K562 (cell line): ENCODE data around the gene PPFIA3. TPM values are rescaled to one million over a fixed set of nuclear protein-coding genes. Genes with fewer than 3 reads are reported as not detected.

ENCODE experiments used
- BACH1 ChIP-seq: fragments of 200-800 bp; sonication (Bioruptor generic); IDR thresholded peaks from 2 replicates; pipeline ENCODE4 v1.6.1; 2016; ENCODE audit warnings: missing genetic modification characterization, missing compliant biosample characterization
- BRCA1 ChIP-seq, 2 experiments: fragments of 450-650 bp in 1 of 2; sonication (generic) in 1 of 2; formaldehyde crosslinking in 1 of 2; IDR thresholded peaks; 2 replicates each; pipeline versions ENCODE4 v1.5.0 to v1.6.1; 2017 to 2020; ENCODE audit warnings: mild to moderate bottlenecking in 1 of 2, missing genetic modification reagents in 1 of 2
- C11orf30 ChIP-seq: fragments of 450-650 bp; IDR thresholded peaks from 2 replicates; pipeline ENCODE4 v1.6.1; 2016; ENCODE audit warnings: low read depth, mild to moderate bottlenecking
- CAMTA2 ChIP-seq: fragments of 250-450 bp; sonication (Bioruptor Pico); conservative IDR thresholded peaks from 2 replicates; pipeline ENCODE4 v1.5.1; 2022
- CC2D1A ChIP-seq: fragments of 450-650 bp; IDR thresholded peaks from 2 replicates; pipeline ENCODE4 v1.6.1; 2017; ENCODE audit warnings: mild to moderate bottlenecking
- CREB3L1 ChIP-seq: fragments of 450-650 bp; IDR thresholded peaks from 2 replicates; pipeline ENCODE4 v1.6.1; 2014; ENCODE audit warnings: low read depth, mild to moderate bottlenecking, moderate library complexity, borderline replicate concordance
- CSDE1 ChIP-seq, 2 experiments: fragments of 450-650 bp; IDR thresholded peaks; 2 replicates each; pipeline ENCODE4 v1.6.1; 2016; ENCODE audit warnings: mild to moderate bottlenecking in 1 of 2
- DEAF1 ChIP-seq: fragments of 450-650 bp; formaldehyde crosslinking; IDR thresholded peaks from 2 replicates; pipeline ENCODE4 v1.4.0; 2020; ENCODE audit warnings: mild to moderate bottlenecking, moderate library complexity
- DPF2 ChIP-seq: fragments of 450-650 bp; IDR thresholded peaks from 2 replicates; pipeline ENCODE4 v1.6.1; 2016
- EGR1 ChIP-seq: fragments of 450-650 bp; conservative IDR thresholded peaks from 2 replicates; pipeline ENCODE4 v1.6.1; 2017; ENCODE audit warnings: mild to moderate bottlenecking
- ELF2 ChIP-seq: fragments of 250-450 bp; sonication (Bioruptor Pico); IDR thresholded peaks from 2 replicates; pipeline ENCODE4 v1.5.0; 2021; ENCODE audit warnings: mild to moderate bottlenecking
- HDGF ChIP-seq: fragments of 450-650 bp; IDR thresholded peaks from 2 replicates; pipeline ENCODE4 v1.6.1; 2016
- HNRNPL ChIP-seq: fragments of 200-400 bp; formaldehyde crosslinking; IDR thresholded peaks from 2 replicates; pipeline ENCODE4 v1.6.1; 2017; ENCODE audit warnings: low read depth, mild to moderate bottlenecking, low read length
- MCM5 ChIP-seq: fragments of 450-650 bp; IDR thresholded peaks from 2 replicates; pipeline ENCODE4 v1.6.1; 2016; ENCODE audit warnings: low read depth
- NBN ChIP-seq: fragments of 450-650 bp; IDR thresholded peaks from 2 replicates; pipeline ENCODE4 v1.6.1; 2016; ENCODE audit warnings: low read depth, mild to moderate bottlenecking
- NR3C1 ChIP-seq: sonication (generic); formaldehyde crosslinking; IDR thresholded peaks from 2 replicates; pipeline ENCODE4 v1.8.1; 2022; ENCODE audit warnings: missing genetic modification reagents
- SAFB ChIP-seq: fragments of 200-400 bp; formaldehyde crosslinking; IDR thresholded peaks from 2 replicates; pipeline ENCODE4 v1.6.1; 2017; ENCODE audit warnings: low read depth, low read length, borderline replicate concordance
- SIN3A ChIP-seq, 2 experiments: fragments of 150-350 bp in 1 of 2; IDR thresholded peaks; 2 replicates each; pipeline ENCODE4 v1.6.1; 2011 to 2016; ENCODE audit warnings: borderline replicate concordance in 2 of 2, low read depth in 2 of 2, low read length in 2 of 2, mild to moderate bottlenecking in 2 of 2, moderate library complexity in 2 of 2; ENCODE audit not compliant: control insufficient read depth in 1 of 2
- SRSF3 ChIP-seq: fragments of 200-400 bp; formaldehyde crosslinking; IDR thresholded peaks from 2 replicates; pipeline ENCODE4 v1.6.1; 2016; ENCODE audit warnings: mild to moderate bottlenecking, low read length, moderate library complexity; ENCODE audit not compliant: insufficient read depth
- TAF1 ChIP-seq: IDR thresholded peaks from 2 replicates; pipeline ENCODE4 v1.6.1; 2011; ENCODE audit warnings: mild to moderate bottlenecking, low read length, moderate library complexity; ENCODE audit not compliant: insufficient read depth, control insufficient read depth, severe bottlenecking; ENCODE audit errors: extremely low read depth
- TARDBP ChIP-seq: fragments of 450-650 bp; IDR thresholded peaks from 2 replicates; pipeline ENCODE4 v1.6.1; 2016
- TEAD1 ChIP-seq, 2 experiments: fragments of 450-650 bp in 1 of 2; sonication (generic) in 1 of 2; formaldehyde crosslinking; IDR thresholded peaks; 2 replicates each; pipeline versions ENCODE4 v1.4.0 to v1.8.0; 2020 to 2022; ENCODE audit warnings: mild to moderate bottlenecking in 2 of 2, missing genetic modification reagents in 1 of 2
- YY1 ChIP-seq, 3 experiments: IDR thresholded peaks; 2 replicates each; pipeline ENCODE4 v1.6.1; 2011; ENCODE audit warnings: low read length in 2 of 3, mild to moderate bottlenecking in 2 of 3, moderate library complexity in 2 of 3, borderline replicate concordance in 1 of 3, control low read depth in 1 of 3, low read depth in 1 of 3; ENCODE audit not compliant: insufficient read depth in 3 of 3, insufficient replicate concordance in 2 of 3, control insufficient read depth in 1 of 3, insufficient read length in 1 of 3; ENCODE audit errors: extremely low read depth in 1 of 3
- ZNF561 ChIP-seq: fragments of 450-650 bp; formaldehyde crosslinking; conservative IDR thresholded peaks from 2 replicates; pipeline ENCODE4 v1.4.0; 2020; ENCODE audit warnings: mild to moderate bottlenecking, moderate library complexity
- polyA plus RNA-seq, 8 experiments: library from polyadenylated mRNA; depleted of rRNA in 4 of 8; stranded (reverse) in 5 of 8; unstranded in 3 of 8; fragments of >200 nt; fragmentation: Nextera tagmentation in 2 of 8; fragmentation: Illumina TruSeq in 1 of 8; extraction: Ambion mirVana in 2 of 8; extraction: Trizol in 1 of 8; gene quantifications; 2 replicates each; pipeline versions ENCODE4 v1.2.1 to v1.2.3, GENCODE V29; 2011 to 2014; ENCODE audit warnings: inconsistent platforms in 1 of 8, missing spikeins in 1 of 8
- total RNA-seq, 7 experiments: library from RNA; depleted of rRNA in 6 of 7; stranded (reverse); fragments of >200 nt in 6 of 7; fragmentation: Illumina TruSeq in 2 of 7; extraction: Trizol in 2 of 7; gene quantifications; 2 replicates each; pipeline versions ENCODE4 v1.2.1 to v1.2.3, GENCODE V29; 2011 to 2021; ENCODE audit warnings: low replicate concordance in 1 of 7

The PPFIA3 gene
- total and polyA plus RNA-seq, 9 of the 15 experiments (the other 6 are each of a cell fraction or from before 2014, with no cell fraction given): 0.10 to 53.0 (median 17.6) TPM

- TF ChIP-seq SAFB: no peak
- TF ChIP-seq SIN3A (IDR thresholded peaks at IDR 0.05; ENCODE audit: borderline replicate concordance in 2 of 2, control insufficient read depth in 1 of 2, low read depth in 2 of 2, low read length in 2 of 2): no peak
- TF ChIP-seq BRCA1 (IDR thresholded peaks at IDR 0.05): no peak
- no peak for TF ChIP-seq BRCA1 (CRISPR knock-in tag; IDR thresholded peaks at IDR 0.05)
- peak; percentile 67 for TF ChIP-seq DPF2
- no peak for TF ChIP-seq CREB3L1
- no peak for TF ChIP-seq TAF1
- no peak for TF ChIP-seq TEAD1 (CRISPR knock-in tag; IDR thresholded peaks at IDR 0.05)
- TF ChIP-seq YY1 (IDR thresholded peaks at IDR 0.05; ENCODE audit: borderline replicate concordance in 1 of 3, control insufficient read depth in 1 of 3, extremely low read depth in 1 of 3, insufficient read depth in 3 of 3, insufficient read length in 1 of 3, insufficient replicate concordance in 2 of 3, low read depth in 1 of 3, low read length in 2 of 3): peak in 2 of 3 experiments; percentile 10 to 20
- 0 out of 2 replicates have a peak, but pooled peaks have one; percentile 28 for TF ChIP-seq CC2D1A
- no peak for TF ChIP-seq MCM5
- peak; percentile 87 for TF ChIP-seq C11orf30
- TF ChIP-seq NR3C1 (CRISPR knock-in tag): no peak
- TF ChIP-seq BACH1 (tag): no peak
- TF ChIP-seq TARDBP: no peak
- TF ChIP-seq ELF2 (CRISPR knock-in tag): no peak
- TF ChIP-seq DEAF1 (CRISPR knock-in tag): no peak
- TF ChIP-seq HDGF: no peak
- TF ChIP-seq ZNF561: no peak
- peak; percentile 63; the same call in 1 of the 2 replicates for TF ChIP-seq NBN
- no peak for TF ChIP-seq SRSF3
- no peak for TF ChIP-seq CAMTA2 (CRISPR knock-in tag)
- no peak for TF ChIP-seq HNRNPL
- TF ChIP-seq EGR1: no peak; the same call in 1 of the 2 replicates
- no peak for TF ChIP-seq CSDE1 (IDR thresholded peaks at IDR 0.05)
These were observed 45.6 kb upstream of the PPFIA3 start (continued) for GRCh38 chr19:49073514-49074378.
